ENCODE data around the gene KRT76. TPM values are rescaled to one million over a fixed set of nuclear protein-coding genes. Genes with fewer than 3 reads are reported as not detected.

Gene KRT76
- total RNA-seq, 1 donor from 2014 or later: not detected

DNA sequence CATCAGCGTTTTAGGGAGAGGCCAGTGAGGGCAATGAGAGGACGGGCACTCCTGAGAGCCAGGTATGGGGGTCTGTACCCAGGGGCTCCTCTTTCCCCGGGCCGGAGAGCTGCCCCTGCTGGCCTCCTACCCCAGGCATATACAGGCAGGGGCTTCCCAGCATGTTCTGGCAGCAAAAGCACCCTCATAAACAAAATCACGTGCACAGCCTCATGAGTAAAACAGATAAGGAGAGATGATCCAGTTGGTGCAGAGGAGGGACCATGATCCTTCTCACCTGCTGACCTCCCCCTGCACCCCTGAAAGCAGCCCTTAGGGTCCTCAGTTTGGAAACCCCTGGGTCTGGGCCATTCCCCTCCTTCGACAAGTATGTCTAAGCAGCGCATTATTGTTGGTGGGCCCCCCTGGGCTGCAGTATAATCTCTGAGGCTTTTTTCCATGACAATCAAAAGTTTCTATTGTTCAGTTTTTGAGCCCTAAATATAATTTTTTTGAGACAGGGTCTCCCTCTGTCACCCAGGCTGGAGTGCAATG is 41.8 kb upstream of the KRT76 start:
- DNase-seq (ENCODE audit: extremely low spot score, unreplicated experiment): no peak
- peaks cover 40% of the 10 kb centered on the region for H3K27me3 Mint-ChIP-seq (ENCODE audit: unreplicated experiment)
- TF ChIP-seq, protein P1, sequence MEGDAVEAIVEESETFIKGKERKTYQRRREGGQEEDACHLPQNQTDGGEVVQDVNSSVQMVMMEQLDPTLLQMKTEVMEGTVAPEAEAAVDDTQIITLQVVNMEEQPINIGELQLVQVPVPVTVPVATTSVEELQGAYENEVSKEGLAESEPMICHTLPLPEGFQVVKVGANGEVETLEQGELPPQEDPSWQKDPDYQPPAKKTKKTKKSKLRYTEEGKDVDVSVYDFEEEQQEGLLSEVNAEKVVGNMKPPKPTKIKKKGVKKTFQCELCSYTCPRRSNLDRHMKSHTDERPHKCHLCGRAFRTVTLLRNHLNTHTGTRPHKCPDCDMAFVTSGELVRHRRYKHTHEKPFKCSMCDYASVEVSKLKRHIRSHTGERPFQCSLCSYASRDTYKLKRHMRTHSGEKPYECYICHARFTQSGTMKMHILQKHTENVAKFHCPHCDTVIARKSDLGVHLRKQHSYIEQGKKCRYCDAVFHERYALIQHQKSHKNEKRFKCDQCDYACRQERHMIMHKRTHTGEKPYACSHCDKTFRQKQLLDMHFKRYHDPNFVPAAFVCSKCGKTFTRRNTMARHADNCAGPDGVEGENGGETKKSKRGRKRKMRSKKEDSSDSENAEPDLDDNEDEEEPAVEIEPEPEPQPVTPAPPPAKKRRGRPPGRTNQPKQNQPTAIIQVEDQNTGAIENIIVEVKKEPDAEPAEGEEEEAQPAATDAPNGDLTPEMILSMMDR (IDR thresholded peaks at IDR 0.05): no peak
- H3K4me1 Mint-ChIP-seq (ENCODE audit: unreplicated experiment): no peaks in the 10 kb centered on the region
- no peak overlapping the region for H3K27ac Mint-ChIP-seq (ENCODE audit: unreplicated experiment)
- H3K4me3 Mint-ChIP-seq (ENCODE audit: unreplicated experiment): no peak overlapping the region
- H3K36me3 Mint-ChIP-seq (ENCODE audit: unreplicated experiment): no peaks in the 10 kb centered on the region
- no peaks in the 10 kb centered on the region for H3K9me3 Mint-ChIP-seq (ENCODE audit: unreplicated experiment)

DNA sequence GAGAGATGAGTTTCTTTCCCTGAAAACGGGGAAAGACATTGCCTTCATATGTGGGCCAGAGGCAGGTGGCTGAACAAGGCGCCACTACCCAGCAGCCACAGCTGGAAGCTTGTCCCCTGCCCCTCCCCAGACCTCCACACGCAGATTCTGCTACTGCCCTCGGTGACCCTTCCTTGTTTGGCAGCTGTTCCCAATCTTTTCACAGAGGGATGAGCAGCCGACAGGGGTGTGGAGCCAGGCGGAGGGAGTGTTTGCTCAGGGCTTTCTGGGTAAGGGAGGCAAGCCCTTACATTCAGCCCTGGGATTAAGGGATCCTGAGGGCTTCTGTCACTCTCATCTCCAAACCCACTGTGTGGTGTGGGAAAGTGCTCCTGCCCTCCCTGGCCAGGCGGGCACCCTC is 41.2 kb upstream of the KRT76 start:
- Mint-ChIP-seq H3K36me3 (ENCODE audit: unreplicated experiment) (no peaks in the 10 kb centered on the region), H3K4me1 (ENCODE audit: unreplicated experiment) (no peaks in the 10 kb centered on the region), H3K27me3 (ENCODE audit: unreplicated experiment) (peaks cover 40% of the 10 kb centered on the region), H3K9me3 (ENCODE audit: unreplicated experiment) (no peaks in the 10 kb centered on the region), H3K4me3 (ENCODE audit: unreplicated experiment) (no peak overlapping the region), H3K27ac (ENCODE audit: unreplicated experiment) (no peak overlapping the region)
- no peak for DNase-seq (ENCODE audit: extremely low spot score, unreplicated experiment)
- TF ChIP-seq, protein P1 (IDR thresholded peaks at IDR 0.05): no peak

DNA sequence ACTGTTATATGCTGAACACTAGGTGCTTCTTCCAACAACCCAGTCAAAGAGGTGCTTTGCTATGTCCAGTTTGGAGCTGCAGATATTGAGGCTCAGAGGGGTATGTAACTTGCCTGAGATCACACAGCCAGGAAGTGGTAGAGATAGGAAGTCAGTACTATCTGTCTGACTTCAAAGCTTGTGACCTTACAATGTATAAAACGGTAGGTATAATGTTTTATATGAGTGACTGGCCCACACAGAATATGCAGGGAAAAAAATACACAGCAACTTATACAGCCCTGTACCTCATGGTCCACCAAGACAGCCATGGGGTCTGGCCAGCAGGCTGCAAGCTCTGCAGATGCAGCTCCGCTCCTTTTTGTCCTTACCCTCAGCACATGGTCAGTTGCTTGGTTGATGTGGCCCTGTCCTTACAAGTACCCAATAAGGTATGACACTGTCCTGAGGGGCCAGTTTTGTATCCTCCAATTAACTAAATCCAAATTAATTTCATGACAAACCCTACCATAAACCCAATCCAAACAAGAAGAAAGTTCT is 40.6 kb upstream of the KRT76 start:
- DNase-seq (ENCODE audit: extremely low spot score, unreplicated experiment): no peak
- H3K4me1 Mint-ChIP-seq (ENCODE audit: unreplicated experiment): no peaks in the 10 kb centered on the region
- H3K27ac Mint-ChIP-seq (ENCODE audit: unreplicated experiment): no peak overlapping the region
- no peaks in the 10 kb centered on the region for H3K9me3 Mint-ChIP-seq (ENCODE audit: unreplicated experiment)
- peaks cover 40% of the 10 kb centered on the region for H3K27me3 Mint-ChIP-seq (ENCODE audit: unreplicated experiment)
- TF ChIP-seq, protein P1 (IDR thresholded peaks at IDR 0.05): no peak
- H3K4me3 Mint-ChIP-seq (ENCODE audit: unreplicated experiment): no peak overlapping the region
- no peaks in the 10 kb centered on the region for H3K36me3 Mint-ChIP-seq (ENCODE audit: unreplicated experiment)

DNA sequence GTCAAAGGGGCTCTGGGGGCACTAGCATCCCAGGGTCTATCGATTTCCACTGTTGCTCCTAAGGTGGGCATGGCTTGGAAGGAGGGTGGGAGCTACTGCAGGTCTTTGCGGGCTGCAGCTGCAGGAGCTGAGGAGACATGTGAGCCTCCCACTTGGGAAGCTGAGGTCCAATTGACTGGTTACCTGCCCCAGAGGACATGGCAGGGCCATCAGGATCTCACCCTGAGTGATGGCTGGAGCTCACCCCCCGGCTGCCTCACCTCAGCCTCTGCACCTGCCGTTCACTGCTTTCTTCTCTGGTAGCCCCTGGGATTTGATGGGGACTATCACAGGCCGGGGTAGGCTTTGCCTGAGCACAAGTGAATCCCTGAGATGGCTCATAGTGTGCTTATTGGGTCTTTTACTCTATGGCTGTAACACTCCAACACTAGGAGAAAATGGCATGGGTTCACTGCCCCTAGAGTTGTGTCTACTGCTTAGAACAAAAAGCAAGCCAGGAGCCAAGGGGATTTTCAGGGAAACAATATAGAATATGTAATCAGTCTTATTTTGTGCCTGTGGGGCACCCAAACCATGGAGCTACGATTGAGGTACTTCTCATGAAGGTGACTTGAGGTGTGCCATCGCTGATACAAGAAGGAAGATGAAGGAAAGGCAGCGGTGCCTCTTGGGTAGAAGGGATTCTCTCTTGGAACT is 40.0 kb upstream of the KRT76 start:
- no peak for DNase-seq (ENCODE audit: extremely low spot score, unreplicated experiment)
- H3K9me3 Mint-ChIP-seq (ENCODE audit: unreplicated experiment): no peaks in the 10 kb centered on the region
- no peaks in the 10 kb centered on the region for H3K36me3 Mint-ChIP-seq (ENCODE audit: unreplicated experiment)
- no peak overlapping the region for H3K4me3 Mint-ChIP-seq (ENCODE audit: unreplicated experiment)
- H3K4me1 Mint-ChIP-seq (ENCODE audit: unreplicated experiment): no peaks in the 10 kb centered on the region
- peaks cover 42% of the 10 kb centered on the region for H3K27me3 Mint-ChIP-seq (ENCODE audit: unreplicated experiment)
- no peak overlapping the region for H3K27ac Mint-ChIP-seq (ENCODE audit: unreplicated experiment)
- TF ChIP-seq, protein P1 (IDR thresholded peaks at IDR 0.05): no peak

Data from osteocyte (in vitro differentiated cells).